HepG2 (cell line): ENCODE results near the gene HS6ST1. TPM values are rescaled to one million over a fixed set of nuclear protein-coding genes. Genes with fewer than 3 reads are reported as not detected.

Experiments
- ATAC-seq: fragments of 200-7000 bp; cut with Tn5 transposase; 3 replicates; pipeline ENCODE4 v1.9.1; 2020; ENCODE audit warnings: mild to moderate bottlenecking, moderate library complexity
- BruUV-seq: library from RNA; stranded (reverse); fragments of 400-500 nt; replicated peaks from 2 replicates; lab custom pipeline; 2021; lab: Mats Ljungman, UMichigan
- CTCF ChIA-PET: fragments of 300-600 bp; formaldehyde crosslinking; extraction: SDS; loops from one replicate; lab custom pipeline; 2021; ENCODE audit warnings: low total read pairs, inconsistent platforms, low intra/inter-chr PET ratio; lab: Yijun Ruan, JAX
- POLR2A ChIA-PET: fragments of 350-600 bp; sonication (Branson Sonifier 250); formaldehyde crosslinking; loops from one replicate; lab custom pipeline; 2020; ENCODE audit warnings: antibody characterized with exemption, inconsistent platforms; lab: Yijun Ruan, JAX
- DNase-seq: peaks from one replicate; pipeline ENCODE4 v3.0.0-alpha.2; 2015; ENCODE audit warnings: low spot score
- FAIRE-seq: peaks from 3 replicates; lab custom pipeline; 2011; peaks lifted over from hg19 to GRCh38; lab: Jason Lieb, UNC
- H2AFZ ChIP-seq: one replicate; pipeline ENCODE4 v1.6.1; 2011; ENCODE audit warnings: low read length, inconsistent platforms
- H3K27ac ChIP-seq: fragments of 300-600 bp; 3 replicates; pipeline ENCODE4 v1.8.0; 2011; ENCODE audit warnings: mixed run types, mild to moderate bottlenecking, mixed read lengths, low read length, inconsistent platforms; ENCODE audit not compliant: insufficient read depth; ENCODE audit errors: extremely low read length
- H3K27me3 ChIP-seq, 2 experiments: fragments of 200-600 bp in 1 of 2; 2 replicates in 1 of 2; 3 replicates in 1 of 2; pipeline versions ENCODE4 v1.6.0 to v1.8.0; 2011; ENCODE audit warnings: low read length in 2 of 2, mild to moderate bottlenecking in 2 of 2, moderate library complexity in 2 of 2, inconsistent platforms in 1 of 2; ENCODE audit not compliant: insufficient read depth in 2 of 2, control insufficient read depth in 1 of 2
- H3K36me3 ChIP-seq, 2 experiments: fragments of 200-600 bp in 1 of 2; replicated peaks in 1 of 2; 2 replicates in 1 of 2; 3 replicates in 1 of 2; pipeline versions ENCODE4 v1.5.1 to v1.8.0; 2011; ENCODE audit warnings: low read length in 2 of 2, inconsistent platforms in 1 of 2; ENCODE audit not compliant: insufficient read depth in 2 of 2, control insufficient read depth in 1 of 2
- H3K4me1 ChIP-seq: 2 replicates; pipeline ENCODE4 v1.5.1; 2012; ENCODE audit warnings: low read length, inconsistent platforms; ENCODE audit not compliant: insufficient read depth
- H3K4me2 ChIP-seq: 2 replicates; pipeline ENCODE4 v1.6.0; 2011; ENCODE audit warnings: low read depth, low read length, inconsistent platforms
- H3K4me3 ChIP-seq, 3 experiments: fragments of 200-600 bp in 1 of 3; sonication (generic), shearing (Covaris generic) in 1 of 3; replicated peaks in 1 of 3; 2 replicates each; pipeline ENCODE4 v1.5.1; 2011 to 2016; ENCODE audit warnings: low read length in 3 of 3, inconsistent platforms in 2 of 3, low read depth in 2 of 3, mild to moderate bottlenecking in 2 of 3, control low read depth in 1 of 3, mixed read lengths in 1 of 3; ENCODE audit not compliant: insufficient read depth in 1 of 3
- H3K79me2 ChIP-seq: one replicate; pipeline ENCODE4 v1.6.1; 2011; ENCODE audit warnings: low read length, inconsistent platforms; ENCODE audit not compliant: insufficient read depth
- H3K9ac ChIP-seq: 2 replicates; pipeline ENCODE4 v1.6.0; 2011; ENCODE audit warnings: mild to moderate bottlenecking, low read depth, low read length, inconsistent platforms; ENCODE audit not compliant: insufficient read depth
- H3K9me3 ChIP-seq: 2 replicates; pipeline ENCODE4 v1.5.1; 2012; ENCODE audit warnings: mild to moderate bottlenecking, low read length
- H4K20me1 ChIP-seq: 2 replicates; pipeline ENCODE4 v1.6.0; 2011; ENCODE audit warnings: inconsistent platforms, mild to moderate bottlenecking, low read length, moderate library complexity; ENCODE audit not compliant: insufficient read depth
- AGO2 ChIP-seq: fragments of 200-400 bp; formaldehyde crosslinking; optimal IDR thresholded peaks from 2 replicates; pipeline ENCODE3; 2017; ENCODE audit warnings: mild to moderate bottlenecking, low read depth, low read length, moderate library complexity
- HNRNPH1 ChIP-seq: fragments of 200-400 bp; formaldehyde crosslinking; optimal IDR thresholded peaks from 2 replicates; pipeline ENCODE3; 2017; ENCODE audit warnings: mild to moderate bottlenecking, low read depth, low read length
- ISX ChIP-seq: sonication (generic); formaldehyde crosslinking; conservative IDR thresholded peaks from 2 replicates; pipeline ENCODE4 v1.5.0; 2020; ENCODE audit warnings: missing genetic modification reagents
- MTA1 ChIP-seq: sonication (generic); formaldehyde crosslinking; IDR thresholded peaks from 2 replicates; pipeline ENCODE4 v1.4.0; 2020; ENCODE audit warnings: missing genetic modification reagents, mild to moderate bottlenecking, borderline replicate concordance
- ZFY ChIP-seq: sonication (generic); formaldehyde crosslinking; IDR thresholded peaks from 2 replicates; pipeline ENCODE4 v1.4.0; 2020; ENCODE audit warnings: missing genetic modification reagents
- ZNF296 ChIP-seq: sonication (generic); formaldehyde crosslinking; conservative IDR thresholded peaks from 2 replicates; pipeline ENCODE4 v1.5.0; 2020; ENCODE audit warnings: mild to moderate bottlenecking, missing genetic modification reagents
- ZNF609 ChIP-seq: sonication (generic); formaldehyde crosslinking; IDR thresholded peaks from 2 replicates; pipeline ENCODE4 v1.4.0; 2020; ENCODE audit warnings: mild to moderate bottlenecking, missing genetic modification reagents, borderline replicate concordance
- ZNF800 ChIP-seq: sonication (generic); formaldehyde crosslinking; IDR thresholded peaks from 2 replicates; pipeline ENCODE4 v1.4.0; 2020; ENCODE audit warnings: missing genetic modification reagents
- WGBS: methylation state at CpG from one replicate; pipeline ENCODE4 v1.1.6; 2017; ENCODE audit warnings: low lambda C conversion rate; 5-methylcytosine and 5-hydroxymethylcytosine counted together
- in situ Hi-C: cut with HindIII; loops from 2 replicates; pipeline ENCODE4 v1.10.0; 2017; ENCODE audit warnings: low pct_unique_long_range_greater_than_20kb; ENCODE audit not compliant: extremely low pct_ligation_motif_present
- intact Hi-C: fragments of 100-400 bp; cut with micrococcal nuclease; formaldehyde crosslinking; loops from one replicate; pipeline ENCODE4 v1.10.0; 2022; ENCODE audit not compliant: unreplicated experiment
- polyA plus RNA-seq, 8 experiments: library from polyadenylated mRNA; depleted of rRNA in 3 of 8; stranded (reverse) in 7 of 8; unstranded in 1 of 8; fragments of >200 nt; fragmentation: Illumina TruSeq in 4 of 8; extraction: Trizol in 4 of 8; gene quantifications; 2 replicates each; pipeline versions ENCODE4 v1.2.1 to v1.2.3, GENCODE V29; 2011 to 2016; ENCODE audit warnings: low read depth in 4 of 8, missing spikeins in 1 of 8, mixed read lengths in 1 of 8; ENCODE audit not compliant: insufficient read depth in 1 of 8
- total RNA-seq, 5 experiments: library from RNA; depleted of rRNA; stranded (reverse); fragments of >200 nt; fragmentation: Illumina TruSeq; extraction: Trizol; gene quantifications; 2 replicates each; pipeline ENCODE4 v1.2.3, GENCODE V29; 2016; ENCODE audit warnings: low read depth in 1 of 5

The HS6ST1 gene
- total and polyA plus RNA-seq, 2 of the 13 experiments (the other 11 are each of a cell fraction or from before 2014, with no cell fraction given), result 34.5 to 84.6 TPM

DNA sequence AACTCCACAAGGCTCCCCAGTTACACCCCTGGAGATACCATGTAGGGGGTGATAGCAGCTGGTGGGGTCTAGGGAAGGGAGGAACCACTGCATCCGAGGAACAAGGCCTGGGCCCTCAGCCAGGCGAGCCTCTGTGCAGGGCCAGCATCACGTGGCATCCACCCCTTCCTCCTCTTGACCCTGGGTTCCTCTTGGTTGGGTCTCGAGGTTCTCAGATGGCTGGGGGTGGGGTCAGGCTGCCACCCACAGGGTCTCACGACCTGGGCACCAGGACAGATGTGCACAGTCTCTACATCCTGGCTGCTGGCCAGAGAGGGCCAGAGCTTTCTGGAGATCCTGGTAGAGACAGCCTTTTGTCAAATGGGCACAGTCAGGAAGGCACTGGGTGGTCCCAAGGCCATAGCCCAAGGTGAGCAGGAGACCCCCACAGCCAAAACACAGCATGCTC is 10.4 kb downstream of the HS6ST1 start:
- intact Hi-C loops (loop anchor here (2.0 to 5.0 kb wide), 5 partner anchors 26 to 281 kb away; partner anchors contain the start of gene SAP130), in situ Hi-C loops (loop anchor here (5.0 kb wide), 2 partner anchors 136 to 246 kb away; no protein-coding TSS in a partner anchor)
- H4K20me1 ChIP-seq, result peaks cover 96% of the 10 kb centered on the region
- no peak overlapping the region for H3K4me3 ChIP-seq
- H3K9me3 ChIP-seq, result no peaks in the 10 kb centered on the region
- 86% methylated on average over 2 of the region's 5 CpGs for WGBS
- H3K79me2 ChIP-seq, result peaks cover 97% of the 10 kb centered on the region
- peak overlapping the region; percentile 52; the same call in 1 of the 2 replicates for H3K4me2 ChIP-seq
- no peak for ATAC-seq
- FAIRE-seq, result no peak
- no peaks in the 10 kb centered on the region for H3K27me3 ChIP-seq
- no TSS peak for BruUV-seq
- peaks cover 100% of the 10 kb centered on the region for H3K4me1 ChIP-seq
- no peak for DNase-seq
- H3K27ac ChIP-seq, result no peak overlapping the region
- ChIA-PET CTCF (no interaction called here), POLR2A (interaction anchor here (1.2 to 2.8 kb wide), 4 partner anchors 9 to 112 kb away, joined by 5 to 12 read pairs (median 6); no protein-coding TSS in a partner anchor)
- TF ChIP-seq MTA1 (CRISPR knock-in tag) (0 out of 2 replicates have a peak, but pooled peaks have one; percentile 25), ZNF296 (CRISPR knock-in tag) (0 out of 2 replicates have a peak, but pooled peaks have one; percentile 7), HNRNPH1 (no peak), ISX (CRISPR knock-in tag) (no peak), ZNF609 (CRISPR knock-in tag) (peak; percentile 21; the same call in 1 of the 2 replicates), ZNF800 (CRISPR knock-in tag) (no peak), AGO2 (peak; percentile 73), ZFY (CRISPR knock-in tag) (0 out of 2 replicates have a peak, but pooled peaks have one; percentile 8)
- H3K36me3 ChIP-seq, result peaks cover 23 to 68% of the 10 kb centered on the region in 2 experiments; a peak in 4 of 5 replicates
- no peak overlapping the region; the same call in 1 of the 2 replicates for H3K9ac ChIP-seq
- no peak overlapping the region for H2AFZ ChIP-seq
